ENCODE measurements around the gene SLC12A2.

Gene SLC12A2

DNA sequence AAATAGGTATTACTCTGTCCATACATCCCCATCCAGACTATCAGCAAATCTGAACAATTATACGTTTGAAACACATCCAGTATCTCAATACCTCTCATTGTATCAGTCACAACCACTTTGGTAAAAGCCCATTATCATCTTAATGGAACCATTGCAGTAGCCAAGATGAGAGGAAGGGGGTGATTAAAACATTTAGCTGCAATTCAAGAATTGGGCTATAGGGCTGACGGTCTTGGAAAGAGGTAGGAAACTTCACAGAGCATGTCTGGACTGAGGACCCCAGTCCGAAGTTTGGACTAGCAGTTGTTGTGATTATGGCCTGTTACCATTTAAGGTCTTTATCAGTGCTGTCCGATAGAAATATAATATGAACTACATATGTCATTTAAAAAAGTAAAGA is 8.6 kb downstream of the SLC12A2 start:
- in situ Hi-C loops (cut with HindIII; ENCODE audit: low sequenced_read_pairs): no loop called here
- DNase-seq (ENCODE audit: low read depth): no peak
- TF ChIP-seq, protein P1, sequence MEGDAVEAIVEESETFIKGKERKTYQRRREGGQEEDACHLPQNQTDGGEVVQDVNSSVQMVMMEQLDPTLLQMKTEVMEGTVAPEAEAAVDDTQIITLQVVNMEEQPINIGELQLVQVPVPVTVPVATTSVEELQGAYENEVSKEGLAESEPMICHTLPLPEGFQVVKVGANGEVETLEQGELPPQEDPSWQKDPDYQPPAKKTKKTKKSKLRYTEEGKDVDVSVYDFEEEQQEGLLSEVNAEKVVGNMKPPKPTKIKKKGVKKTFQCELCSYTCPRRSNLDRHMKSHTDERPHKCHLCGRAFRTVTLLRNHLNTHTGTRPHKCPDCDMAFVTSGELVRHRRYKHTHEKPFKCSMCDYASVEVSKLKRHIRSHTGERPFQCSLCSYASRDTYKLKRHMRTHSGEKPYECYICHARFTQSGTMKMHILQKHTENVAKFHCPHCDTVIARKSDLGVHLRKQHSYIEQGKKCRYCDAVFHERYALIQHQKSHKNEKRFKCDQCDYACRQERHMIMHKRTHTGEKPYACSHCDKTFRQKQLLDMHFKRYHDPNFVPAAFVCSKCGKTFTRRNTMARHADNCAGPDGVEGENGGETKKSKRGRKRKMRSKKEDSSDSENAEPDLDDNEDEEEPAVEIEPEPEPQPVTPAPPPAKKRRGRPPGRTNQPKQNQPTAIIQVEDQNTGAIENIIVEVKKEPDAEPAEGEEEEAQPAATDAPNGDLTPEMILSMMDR (IDR thresholded peaks at IDR 0.05; ENCODE audit: low read depth, low read length, missing control alignments): no peak
- no peak overlapping the region for H3K4me3 ChIP-seq (ENCODE audit: low read depth, low read length)

GRCh38 chr5:128093368-128093767 is 9.8 kb downstream of the SLC12A2 start:
- TF ChIP-seq, protein P1 (IDR thresholded peaks at IDR 0.05; ENCODE audit: low read depth, low read length, missing control alignments): no peak
- no peak overlapping the region for H3K4me3 ChIP-seq (ENCODE audit: low read depth, low read length)
- DNase-seq (ENCODE audit: low read depth): no peak
- in situ Hi-C loops (cut with HindIII; ENCODE audit: low sequenced_read_pairs): no loop called here

DNA sequence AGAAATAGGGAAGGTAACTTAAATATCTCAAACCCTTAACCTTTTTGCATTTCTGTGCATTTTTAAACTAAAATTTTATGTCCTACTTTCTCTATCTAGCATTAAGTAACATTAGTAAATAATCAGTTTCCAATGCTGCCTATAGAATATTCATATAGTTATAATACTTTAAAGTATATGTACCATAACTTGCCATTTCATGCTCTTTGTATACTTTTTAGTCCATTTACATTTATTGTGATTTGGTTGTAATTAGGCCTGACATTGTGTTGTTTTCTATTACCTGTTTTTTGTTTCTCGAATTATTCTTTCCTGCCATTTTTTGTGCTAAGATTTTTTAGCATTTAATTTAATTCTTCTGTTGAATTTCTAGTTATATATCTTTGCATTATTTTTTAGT is 13.7 kb downstream of the SLC12A2 start:
- no peak for DNase-seq (ENCODE audit: low read depth)
- in situ Hi-C loops (cut with HindIII; ENCODE audit: low sequenced_read_pairs): no loop called here
- TF ChIP-seq, protein P1 (IDR thresholded peaks at IDR 0.05; ENCODE audit: low read depth, low read length, missing control alignments): no peak
- H3K4me3 ChIP-seq (ENCODE audit: low read depth, low read length): no peak overlapping the region

DNA sequence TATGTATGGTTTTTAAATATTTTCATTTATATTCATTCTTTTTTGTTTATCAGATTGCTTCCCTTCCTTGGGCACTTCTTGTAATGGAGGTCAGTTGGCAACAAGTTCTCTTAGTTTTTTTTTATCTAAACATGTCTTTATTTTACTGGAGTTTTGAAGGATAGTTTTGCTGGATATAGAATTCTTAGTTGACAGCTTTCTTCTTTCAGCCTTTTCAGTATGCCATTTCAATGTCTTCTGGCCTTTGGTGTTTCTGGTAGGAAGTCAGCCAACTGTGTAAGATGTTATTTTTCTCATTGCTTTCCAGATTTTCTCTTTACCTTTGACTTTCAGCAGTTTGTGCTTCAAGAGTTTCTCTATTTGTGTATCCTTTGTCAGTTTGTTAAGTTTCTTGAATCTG is 14.2 kb downstream of the SLC12A2 start:
- DNase-seq (ENCODE audit: low read depth): no peak
- TF ChIP-seq, protein P1 (IDR thresholded peaks at IDR 0.05; ENCODE audit: low read depth, low read length, missing control alignments): no peak
- no peak overlapping the region for H3K4me3 ChIP-seq (ENCODE audit: low read depth, low read length)
- in situ Hi-C loops (cut with HindIII; ENCODE audit: low sequenced_read_pairs): no loop called here

GRCh38 chr5:128099944-128100343 is 16.4 kb downstream of the SLC12A2 start:
- H3K4me3 ChIP-seq (ENCODE audit: low read depth, low read length): no peak overlapping the region
- TF ChIP-seq, protein P1 (IDR thresholded peaks at IDR 0.05; ENCODE audit: low read depth, low read length, missing control alignments): no peak
- in situ Hi-C loops (cut with HindIII; ENCODE audit: low sequenced_read_pairs): no loop called here
- no peak for DNase-seq (ENCODE audit: low read depth)

DNA sequence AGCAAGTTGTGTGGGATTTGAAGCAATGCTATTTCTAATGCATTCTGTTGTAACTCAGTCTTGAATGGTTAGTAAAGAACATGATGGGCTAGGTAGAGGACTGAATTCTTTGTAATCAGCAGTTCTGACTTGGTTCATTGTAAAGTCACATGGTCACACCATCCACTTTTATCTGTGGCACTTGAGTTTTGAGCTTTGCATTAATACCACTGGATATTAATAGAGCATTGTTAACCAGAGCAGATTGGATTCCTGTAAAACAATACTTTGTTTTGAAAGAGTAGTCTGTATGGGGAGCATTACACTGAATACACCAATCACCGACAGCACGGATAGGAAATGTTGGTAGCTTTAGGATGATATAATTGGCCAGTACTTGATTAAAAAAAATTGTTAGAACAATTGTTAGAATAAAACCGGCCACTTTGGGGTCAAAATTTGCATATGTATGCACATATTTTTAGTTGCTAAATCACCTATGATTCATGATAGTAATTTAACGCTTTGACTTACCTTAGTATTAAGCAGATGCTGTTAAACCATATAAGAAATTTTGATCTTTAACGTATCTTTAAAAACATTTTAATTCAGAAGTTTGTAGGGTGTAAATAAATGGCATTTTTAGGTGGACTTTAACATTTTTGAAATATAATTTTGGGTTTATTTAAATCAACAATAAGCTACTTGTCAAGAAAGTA is 17.4 kb downstream of the SLC12A2 start:
- in situ Hi-C loops (cut with HindIII; ENCODE audit: low sequenced_read_pairs): no loop called here
- DNase-seq (ENCODE audit: low read depth): no peak
- H3K4me3 ChIP-seq (ENCODE audit: low read depth, low read length): no peak overlapping the region
- TF ChIP-seq, protein P1 (IDR thresholded peaks at IDR 0.05; ENCODE audit: low read depth, low read length, missing control alignments): no peak
